GM21529 (cell line): ENCODE results near the gene BMPR2.
"Not testable (repeated sequence)": the region's sequence is repeated elsewhere in the genome, so short reads cannot be mapped to it uniquely, and the experiment has no call there.

Experiments
- ATAC-seq: cut with Tn5 transposase; IDR thresholded peaks from one replicate; pipeline ENCODE4 v1.9.1; 2021; ENCODE audit not compliant: unreplicated experiment

Gene BMPR2

DNA sequence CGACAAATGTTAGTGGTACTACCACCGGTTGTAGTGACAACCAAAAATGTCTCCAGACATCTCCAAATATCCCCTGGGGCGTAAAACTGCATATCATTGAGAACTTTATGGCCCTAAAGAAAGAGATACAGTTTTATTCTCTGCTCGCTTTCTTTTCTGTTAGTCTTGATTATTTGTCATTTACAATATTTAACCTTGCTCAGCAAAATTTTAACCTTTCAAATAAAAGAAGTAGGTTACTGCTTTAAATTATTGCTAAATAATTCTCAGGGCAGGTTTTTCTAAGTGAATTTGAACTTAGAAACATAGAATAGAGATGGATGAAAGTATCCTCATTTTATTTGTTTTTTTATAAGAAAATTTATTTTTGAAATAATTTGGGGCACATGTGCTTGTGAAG, 67.9 kb downstream of the BMPR2 start:
- no peak for ATAC-seq

DNA sequence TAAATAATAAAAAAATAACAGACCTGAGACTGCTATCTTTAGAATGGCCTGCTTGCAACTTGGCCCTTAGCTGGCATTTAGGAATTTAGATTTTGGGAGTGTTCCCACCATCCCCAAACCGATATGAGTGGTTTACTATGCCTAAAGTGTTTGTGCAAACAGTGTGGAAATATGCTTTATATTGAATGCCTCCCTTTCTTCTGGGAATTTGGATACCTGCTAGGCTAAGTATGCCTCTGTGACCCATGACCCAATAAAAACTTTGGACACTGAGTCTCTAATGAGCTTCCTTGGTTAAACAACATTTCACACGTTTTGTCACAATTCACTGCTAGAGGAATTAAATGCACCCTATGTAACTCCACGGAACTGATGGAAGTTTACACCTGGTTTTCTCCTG, 73.2 kb downstream of the BMPR2 start:
- ATAC-seq: no peak

DNA sequence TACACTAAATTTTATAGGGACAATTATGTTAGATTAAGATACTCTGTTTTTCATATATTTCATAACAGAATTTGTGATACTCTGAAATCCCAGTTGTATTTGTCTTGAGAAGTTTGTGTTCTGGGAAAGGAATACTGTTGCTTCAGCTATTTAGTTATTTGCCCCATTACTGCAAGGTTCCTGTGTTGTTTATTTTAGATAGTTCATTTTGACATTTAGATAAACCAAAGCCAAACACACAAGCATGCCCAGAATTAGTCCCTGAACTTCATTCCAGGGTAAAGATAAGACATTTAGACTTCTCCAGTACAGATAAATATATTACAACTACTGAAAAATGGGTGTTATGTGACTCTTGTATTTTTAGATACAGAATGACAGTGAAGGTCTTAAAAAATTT, 74.7 kb downstream of the BMPR2 start:
- ATAC-seq: no peak

DNA sequence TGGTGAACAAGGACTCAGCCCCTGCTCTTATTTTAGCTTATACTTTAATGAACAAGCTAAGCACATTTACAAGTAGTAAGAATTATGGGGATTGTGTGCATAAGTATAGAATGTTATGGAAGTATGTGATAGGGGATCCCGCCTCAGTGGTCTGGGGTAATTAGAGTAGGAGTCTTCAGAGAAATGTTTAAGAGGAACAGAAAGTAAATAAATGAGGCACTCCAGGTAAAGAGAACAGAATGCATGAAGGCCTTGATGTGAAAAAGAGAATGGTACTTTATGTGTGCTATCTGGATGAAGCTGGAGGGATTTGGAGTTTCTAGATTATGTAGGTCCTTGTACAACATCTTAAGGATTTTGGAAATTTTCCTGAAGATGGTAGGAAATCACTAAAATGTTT, 76.6 kb downstream of the BMPR2 start:
- ATAC-seq: no peak

DNA sequence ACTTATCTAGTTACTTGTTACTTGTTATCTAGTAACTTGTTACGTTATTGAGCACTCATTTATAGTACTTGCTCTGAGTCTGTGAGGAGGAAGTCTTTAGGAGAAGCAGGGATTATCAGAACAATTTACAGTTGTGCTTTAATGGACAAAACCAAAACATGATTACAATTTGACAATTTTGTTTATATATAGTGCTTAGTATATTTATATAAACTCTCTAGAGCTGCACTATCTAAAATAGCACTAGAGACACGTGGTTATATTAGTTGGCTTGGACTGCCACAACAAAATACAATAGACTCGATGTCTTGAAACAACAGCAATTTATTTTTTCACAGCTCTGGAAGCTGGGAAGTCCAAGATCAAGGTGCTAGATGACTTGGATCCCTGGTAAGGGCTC, 78.4 kb downstream of the BMPR2 start:
- no peak for ATAC-seq

DNA sequence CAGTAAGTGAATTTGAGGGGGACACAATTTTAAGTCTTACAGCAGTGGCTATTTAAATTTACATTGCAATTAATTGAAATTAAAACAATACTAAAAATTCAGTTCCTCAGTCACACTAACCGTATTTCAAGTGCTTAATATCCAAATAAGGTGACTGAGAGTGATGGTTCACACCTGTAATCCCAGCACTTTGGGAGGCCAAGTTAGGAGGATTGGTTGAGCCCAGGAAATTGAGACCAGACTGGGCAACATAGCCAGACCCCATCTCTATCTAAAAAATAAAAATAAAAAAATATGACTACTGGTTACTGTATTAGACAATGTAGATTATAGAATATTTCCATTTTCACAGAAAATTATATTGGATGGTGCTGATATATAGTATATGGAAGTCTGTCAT, 79.0 kb downstream of the BMPR2 start:
- ATAC-seq: no peak

DNA sequence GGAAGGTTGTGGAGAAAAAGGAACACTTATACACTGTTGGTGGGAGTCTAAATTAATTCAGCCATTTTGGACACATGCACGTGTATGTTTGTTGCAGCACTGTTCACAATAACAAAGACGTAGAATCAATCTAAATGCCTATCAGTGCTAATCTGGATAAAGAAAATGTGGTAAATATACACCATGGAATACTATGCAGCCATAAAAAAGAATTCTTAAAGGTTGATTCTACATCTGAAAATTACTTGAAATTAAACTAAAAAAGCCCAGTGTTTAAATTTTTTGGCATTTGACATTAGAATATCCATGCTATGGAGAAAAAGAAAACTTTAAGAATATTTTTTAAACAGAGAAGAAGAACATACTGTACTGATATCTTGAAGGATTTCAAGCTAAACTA, 84.0 kb downstream of the BMPR2 start:
- no peak for ATAC-seq

DNA sequence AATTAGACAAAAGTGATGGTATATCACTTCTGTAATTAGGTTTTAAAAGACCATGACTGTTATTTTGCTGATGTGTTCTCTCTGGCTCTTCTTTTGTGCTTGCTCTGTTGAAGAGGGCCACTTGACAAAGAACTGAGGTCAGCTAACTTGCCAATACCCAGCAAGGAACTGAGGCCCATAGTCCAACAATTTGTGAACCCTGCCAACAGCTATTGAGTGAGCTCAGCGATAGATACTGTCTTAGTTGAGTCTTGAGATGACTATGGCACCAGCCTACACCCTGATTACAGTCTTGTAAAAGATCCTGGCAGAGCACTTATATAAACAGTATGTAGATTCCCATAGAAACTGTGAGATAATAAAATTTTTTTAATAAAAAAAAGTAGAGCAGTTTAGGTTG, 103.0 kb downstream of the BMPR2 start:
- ATAC-seq: no peak

DNA sequence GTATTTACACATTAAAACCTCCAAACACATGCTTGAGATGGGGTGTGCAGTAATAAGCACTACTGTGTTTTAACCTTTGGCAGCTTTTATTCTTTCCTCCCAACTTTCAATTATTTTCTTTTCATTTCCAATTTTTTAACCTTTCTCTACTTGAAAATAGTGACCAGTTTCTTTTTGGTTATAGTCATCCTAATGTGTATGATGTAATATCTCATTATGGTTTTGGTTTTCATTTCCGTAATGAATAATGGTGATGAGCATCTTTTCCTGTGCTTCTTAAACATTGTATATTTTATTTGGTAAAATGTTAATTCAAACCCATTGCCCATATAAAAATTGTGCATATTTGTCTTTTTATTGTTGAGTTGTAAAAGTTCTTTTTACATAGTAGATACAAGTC, 103.5 kb downstream of the BMPR2 start:
- no peak for ATAC-seq

DNA sequence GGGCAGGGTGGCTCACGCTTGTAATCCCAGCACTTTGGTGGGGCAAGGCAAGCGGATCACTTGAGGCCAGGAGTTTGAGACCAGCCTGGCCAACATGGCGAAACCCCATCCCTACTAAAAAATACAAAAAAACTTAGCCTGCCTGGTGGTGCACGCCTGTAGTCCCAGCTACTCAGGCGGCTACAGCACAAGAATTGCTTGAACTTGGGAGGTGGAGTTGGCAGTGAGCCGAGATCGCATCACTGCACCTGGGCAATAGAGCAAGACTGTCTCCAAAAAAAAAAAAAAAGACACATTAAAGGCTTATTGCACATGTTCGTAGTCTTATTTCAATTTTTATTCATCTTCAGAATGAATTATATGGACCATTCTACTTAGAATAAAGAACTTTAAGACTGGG, 110.2 kb downstream of the BMPR2 start:
- no peak for ATAC-seq

DNA sequence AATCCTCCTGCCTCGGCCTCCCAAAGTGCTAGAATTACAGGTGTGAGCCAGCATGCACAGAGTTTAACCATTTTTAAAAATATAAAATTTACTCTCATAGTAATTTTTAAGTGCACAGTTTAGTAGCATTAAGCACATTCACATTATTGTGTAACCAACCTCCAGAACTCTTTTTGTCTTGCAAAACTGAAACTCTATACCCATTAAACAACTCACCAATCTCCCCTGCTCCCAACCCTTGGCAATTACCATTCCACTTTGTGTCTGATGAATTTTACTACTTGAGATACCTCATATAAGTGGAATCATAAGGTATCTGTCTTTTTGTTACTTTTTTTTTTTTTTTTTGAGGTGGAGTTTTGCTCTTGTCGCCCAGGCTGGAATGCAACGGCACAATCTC, 112.5 kb downstream of the BMPR2 start:
- no peak for ATAC-seq

DNA sequence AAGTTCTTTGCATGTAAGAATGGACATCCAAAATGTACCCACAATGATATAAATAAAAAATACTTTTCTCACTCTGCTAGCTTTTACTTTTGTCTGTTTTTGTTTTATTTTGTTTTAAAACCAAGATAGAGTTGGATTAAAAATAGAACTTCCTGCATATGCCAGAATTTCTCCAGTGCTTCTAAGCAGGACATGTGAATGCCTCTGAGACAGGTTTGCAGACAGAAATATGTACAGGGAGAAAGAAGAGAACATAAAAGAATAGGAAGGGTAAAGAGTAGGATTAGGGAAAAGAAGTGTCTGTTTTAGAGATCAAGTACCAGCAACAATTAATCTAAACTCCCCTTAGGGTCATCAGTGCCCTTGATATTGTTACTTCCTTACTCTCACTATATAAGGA, 114.4 kb downstream of the BMPR2 start:
- no peak for ATAC-seq

DNA sequence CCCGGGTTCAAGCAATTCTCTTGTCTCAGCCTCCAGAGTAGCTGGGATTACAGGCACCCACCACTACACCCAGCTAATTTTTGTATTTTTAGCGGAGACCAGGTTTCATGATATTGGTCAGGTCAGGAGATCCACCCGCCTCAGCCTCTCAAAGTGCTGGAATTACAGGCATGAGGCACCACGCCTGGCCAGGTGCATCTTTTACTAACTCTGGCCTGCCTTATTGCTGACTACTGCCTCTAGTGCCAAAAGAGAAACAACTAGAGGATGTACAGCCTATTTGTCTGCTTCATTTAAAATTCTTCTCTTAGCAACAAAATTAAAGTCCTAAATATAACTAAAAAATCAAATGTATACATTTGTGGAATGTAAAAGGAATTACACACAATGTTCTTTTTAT, 115.4 kb downstream of the BMPR2 start:
- no peak for ATAC-seq

DNA sequence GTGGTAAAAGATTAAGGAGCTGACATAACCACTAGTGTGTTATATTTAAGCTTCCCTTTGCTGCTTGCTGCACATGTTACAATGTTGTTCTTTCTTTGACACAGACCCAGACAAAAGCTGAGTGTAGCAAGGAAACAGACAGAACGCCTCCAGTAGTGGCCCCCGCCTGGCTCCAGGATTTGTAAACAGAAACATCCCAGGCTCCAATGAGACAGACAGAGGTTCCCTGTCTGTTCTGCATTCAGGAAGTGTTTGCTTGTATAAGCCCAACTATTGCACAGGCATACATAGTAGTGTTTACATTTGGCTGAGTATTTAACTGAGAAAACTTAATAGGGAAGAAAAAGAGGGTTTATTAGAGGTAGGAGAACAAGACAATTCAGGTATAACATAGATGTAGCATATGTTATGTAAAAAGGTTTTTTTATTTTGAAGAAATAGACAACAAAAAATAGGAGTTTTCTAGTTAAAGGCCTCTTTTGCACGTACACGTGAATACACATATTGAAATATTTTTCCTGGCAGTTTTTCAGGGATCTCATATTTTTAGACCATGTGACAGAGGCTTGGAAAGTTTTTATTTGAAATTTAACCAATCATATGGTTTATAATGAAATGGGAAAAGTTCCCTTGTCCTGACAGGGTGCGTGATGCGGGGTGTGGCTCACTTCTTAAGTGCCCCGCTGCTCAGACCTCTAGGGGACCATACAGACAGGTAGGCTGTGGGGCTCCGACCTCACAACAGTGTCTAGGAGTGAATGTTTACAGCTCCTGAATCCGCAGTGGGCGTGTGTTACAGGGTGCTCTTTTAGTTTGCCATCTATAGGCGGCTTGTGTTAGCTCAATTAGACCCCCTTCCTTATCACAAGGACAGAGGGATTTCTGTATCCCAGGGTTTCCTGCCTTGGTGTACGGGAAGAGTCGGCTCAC, 118.4 kb downstream of the BMPR2 start:
- no peak for ATAC-seq

DNA sequence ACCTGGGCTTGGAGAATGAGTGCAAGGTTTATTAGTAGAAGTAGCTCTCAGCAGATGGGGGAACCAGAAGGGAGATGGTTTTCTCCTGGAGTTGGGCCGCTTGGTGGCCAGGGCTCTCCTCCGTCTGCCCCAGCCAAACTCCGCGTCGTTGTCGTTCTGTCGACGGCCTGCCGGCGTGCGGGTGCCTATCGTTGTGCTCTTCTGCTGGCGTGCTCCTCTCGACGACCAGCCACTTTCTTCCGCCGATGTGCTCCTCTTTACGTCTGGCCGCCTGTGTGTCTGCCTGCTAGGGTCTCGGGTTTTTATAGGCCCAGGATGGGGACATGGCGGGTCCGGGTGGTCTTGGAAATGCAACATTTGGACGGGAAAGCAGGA, 119.1 kb downstream of the BMPR2 start:
- ATAC-seq: no peak

DNA sequence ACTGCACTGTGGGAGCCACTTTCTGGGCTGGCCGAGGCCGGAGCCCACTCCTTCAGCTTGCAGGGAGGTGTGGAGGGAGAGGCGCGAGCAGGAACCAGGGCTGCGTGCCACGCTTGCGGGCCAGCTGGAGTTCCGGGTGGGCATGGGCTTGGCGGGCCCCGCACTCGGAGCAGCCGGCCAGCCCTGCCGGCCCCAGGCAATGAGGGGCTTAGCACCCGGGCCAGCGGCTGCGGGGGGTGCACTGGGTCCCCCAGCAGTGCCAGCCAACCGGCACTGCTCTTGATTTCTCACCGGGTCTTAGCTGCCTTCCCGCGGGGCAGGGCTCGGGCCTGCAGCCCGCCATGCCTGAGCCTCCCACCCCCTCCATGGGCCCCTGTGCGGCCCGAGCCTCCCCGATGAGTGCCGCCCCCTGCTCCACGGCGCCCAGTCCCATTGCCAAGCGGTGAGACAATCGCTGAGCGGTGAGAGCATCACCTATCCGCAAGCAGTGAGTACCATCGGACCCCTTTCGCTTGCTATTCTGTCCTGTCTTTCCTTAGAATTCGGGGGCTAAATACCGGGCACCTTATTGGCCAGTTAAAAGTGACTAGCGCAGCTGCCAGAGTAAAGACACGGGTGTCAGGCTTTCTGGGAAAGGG, 120.8 kb downstream of the BMPR2 start:
- not testable (repeated sequence) for ATAC-seq

DNA sequence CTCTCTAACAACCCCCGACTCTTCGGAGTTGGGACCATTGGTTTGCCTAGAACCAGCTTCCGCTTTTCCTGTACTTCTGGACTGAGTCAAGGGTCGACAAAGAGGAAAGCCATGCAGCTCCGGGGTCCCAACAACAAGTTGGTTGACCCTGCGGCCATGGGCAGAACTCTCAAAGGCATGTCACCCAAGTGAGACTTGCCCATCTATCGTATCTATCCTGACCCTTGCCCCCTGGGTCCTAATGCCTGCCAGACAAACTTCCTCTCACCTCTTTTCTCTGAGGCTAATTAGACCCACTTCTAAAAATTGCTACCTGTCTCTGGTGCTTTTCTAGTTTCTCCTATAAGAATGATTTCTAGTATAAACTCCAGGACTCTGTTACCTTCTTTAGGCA, 121.3 kb downstream of the BMPR2 start:
- not testable (repeated sequence) for ATAC-seq

DNA sequence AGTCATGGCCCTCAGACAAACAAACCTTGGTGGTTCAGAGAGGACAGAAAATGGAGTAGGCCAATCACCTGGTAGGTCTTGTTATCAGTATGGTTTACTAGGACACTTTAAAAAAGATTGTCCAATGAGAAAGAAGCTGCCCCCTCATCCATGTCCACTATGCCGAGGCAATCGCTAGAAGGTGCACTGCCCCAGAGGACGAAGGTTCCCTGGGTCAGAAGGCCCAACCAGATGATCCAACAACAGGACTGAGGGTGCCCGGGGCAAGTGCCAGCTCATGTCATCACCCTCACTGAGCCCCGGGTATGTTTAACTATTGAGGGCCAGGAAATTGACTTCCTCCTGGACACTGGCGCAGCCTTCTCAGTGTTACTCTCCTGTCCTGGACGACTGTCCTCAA, 123.7 kb downstream of the BMPR2 start:
- not testable (repeated sequence) for ATAC-seq

DNA sequence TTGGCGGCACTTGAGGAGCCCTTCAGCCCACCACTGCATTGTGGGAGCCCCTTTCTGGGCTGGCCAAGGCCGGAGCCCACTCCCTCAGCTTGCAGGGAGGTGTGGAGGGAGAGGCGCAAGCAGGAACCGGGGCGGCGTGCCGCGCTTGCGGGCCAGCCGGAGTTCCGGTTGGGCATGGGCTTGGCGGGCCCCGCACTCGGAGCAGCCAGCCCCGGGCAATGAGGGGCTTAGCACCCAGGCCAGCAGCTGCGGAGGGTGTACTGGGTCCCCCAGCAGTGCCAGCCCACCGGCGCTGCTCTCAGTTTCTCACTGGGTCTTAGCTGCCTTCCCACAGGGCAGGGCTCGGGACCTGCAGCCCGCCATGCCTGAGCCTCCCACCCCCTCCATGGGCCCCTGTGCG, 127.1 kb downstream of the BMPR2 start:
- ATAC-seq: not testable (repeated sequence)

DNA sequence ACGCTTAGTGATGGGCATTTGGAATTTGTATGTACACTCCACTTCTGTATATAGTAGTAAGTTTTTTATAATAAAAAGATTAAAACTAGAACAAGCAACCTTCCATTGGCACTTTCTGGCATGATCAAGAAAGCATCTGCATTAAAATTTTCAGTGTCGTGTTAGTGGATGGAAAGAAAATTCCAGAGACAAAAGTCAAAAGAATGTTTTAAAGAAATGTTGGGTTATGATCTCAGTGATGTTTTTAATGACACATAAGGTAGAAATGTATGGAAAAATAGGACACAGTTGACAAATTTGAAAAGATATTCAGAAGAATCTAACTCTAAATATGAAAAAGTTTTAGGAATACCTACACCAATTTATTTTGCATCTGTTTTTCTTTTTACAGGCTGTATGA, 132.6 kb downstream of the BMPR2 start:
- ATAC-seq: no peak

DNA sequence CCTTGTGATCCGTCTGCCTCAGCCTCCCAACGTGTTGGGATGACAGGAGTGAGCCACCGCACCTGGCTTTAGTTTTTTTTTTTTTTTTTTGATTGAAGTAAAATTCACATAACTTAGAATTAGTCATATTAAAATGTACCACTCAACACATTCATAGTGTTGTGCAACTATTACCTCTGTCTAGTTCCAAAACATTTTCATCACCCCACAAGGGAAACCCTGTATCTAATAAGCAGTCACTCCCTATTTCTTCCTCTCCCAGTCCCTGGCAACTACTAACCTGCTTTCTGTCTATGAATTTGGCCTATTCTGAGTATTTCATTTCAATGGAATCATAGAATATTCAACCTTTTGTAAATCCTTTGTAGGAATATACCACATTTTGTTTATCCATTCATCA, 134.8 kb downstream of the BMPR2 start:
- ATAC-seq: no peak

DNA sequence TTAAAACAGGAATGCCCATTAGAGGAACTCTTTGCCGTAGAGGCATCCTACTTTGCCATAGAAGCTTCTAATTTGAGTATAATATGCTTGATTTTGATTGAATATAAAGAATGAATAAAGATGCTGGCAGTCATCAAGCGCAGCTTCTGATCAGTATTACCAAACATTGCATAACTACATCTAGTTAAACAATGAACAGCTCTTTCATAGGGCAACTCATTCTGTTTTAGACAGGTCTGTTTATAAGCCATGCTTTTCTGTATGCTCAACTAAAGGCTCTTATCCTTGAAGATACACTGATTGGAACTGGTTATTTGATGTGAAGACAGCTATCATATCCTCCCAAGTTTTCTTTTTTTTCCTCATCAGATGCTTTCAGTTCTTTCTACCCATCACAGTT, 136.0 kb downstream of the BMPR2 start:
- no peak for ATAC-seq

DNA sequence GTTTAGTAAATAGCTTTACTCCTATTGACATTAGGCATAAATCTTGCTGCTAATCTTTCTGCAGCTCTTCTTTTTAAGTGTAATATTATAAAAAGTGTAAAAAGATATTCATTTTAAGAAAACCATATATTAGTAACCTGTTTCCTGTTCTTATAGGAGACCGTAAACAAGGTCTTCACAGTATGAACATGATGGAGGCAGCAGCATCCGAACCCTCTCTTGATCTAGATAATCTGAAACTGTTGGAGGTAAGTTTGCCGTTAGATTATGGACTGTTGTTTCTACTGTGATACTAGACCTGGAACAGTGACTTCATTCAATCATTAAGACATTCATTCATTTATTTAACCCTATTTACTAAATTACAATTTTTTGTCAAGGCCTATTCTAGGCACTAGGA, 138.6 kb downstream of the BMPR2 start:
- no peak for ATAC-seq
